ENCODE data around the gene KCNH1.

- no peak for TF ChIP-seq POLR2A (IDR thresholded peaks at IDR 0.05)
- TF ChIP-seq, protein P1, sequence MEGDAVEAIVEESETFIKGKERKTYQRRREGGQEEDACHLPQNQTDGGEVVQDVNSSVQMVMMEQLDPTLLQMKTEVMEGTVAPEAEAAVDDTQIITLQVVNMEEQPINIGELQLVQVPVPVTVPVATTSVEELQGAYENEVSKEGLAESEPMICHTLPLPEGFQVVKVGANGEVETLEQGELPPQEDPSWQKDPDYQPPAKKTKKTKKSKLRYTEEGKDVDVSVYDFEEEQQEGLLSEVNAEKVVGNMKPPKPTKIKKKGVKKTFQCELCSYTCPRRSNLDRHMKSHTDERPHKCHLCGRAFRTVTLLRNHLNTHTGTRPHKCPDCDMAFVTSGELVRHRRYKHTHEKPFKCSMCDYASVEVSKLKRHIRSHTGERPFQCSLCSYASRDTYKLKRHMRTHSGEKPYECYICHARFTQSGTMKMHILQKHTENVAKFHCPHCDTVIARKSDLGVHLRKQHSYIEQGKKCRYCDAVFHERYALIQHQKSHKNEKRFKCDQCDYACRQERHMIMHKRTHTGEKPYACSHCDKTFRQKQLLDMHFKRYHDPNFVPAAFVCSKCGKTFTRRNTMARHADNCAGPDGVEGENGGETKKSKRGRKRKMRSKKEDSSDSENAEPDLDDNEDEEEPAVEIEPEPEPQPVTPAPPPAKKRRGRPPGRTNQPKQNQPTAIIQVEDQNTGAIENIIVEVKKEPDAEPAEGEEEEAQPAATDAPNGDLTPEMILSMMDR (IDR thresholded peaks at IDR 0.05) = no peak
Measured at GRCh38 chr1:211169353-211169752, 35.4 kb upstream of the KCNH1 start.

Measured in lower leg skin (tissue), 3 donors.